A549 (cell line): Measurements from ENCODE around the gene SLC12A8.

Experiments used
- CHD4 ChIP-seq: fragments of 200-600 bp; sonication (generic); IDR thresholded peaks from 2 replicates; pipeline ENCODE4 v1.6.1; 2016; ENCODE audit warnings: antibody characterized with exemption, mild to moderate bottlenecking, borderline replicate concordance
- MYC ChIP-seq: IDR thresholded peaks from 2 replicates; pipeline ENCODE4 v1.6.1; 2012; ENCODE audit warnings: mild to moderate bottlenecking, inconsistent platforms, low read length, improper control_type of control experiment, borderline replicate concordance
- POLR2A ChIP-seq: IDR thresholded peaks from 2 replicates; pipeline ENCODE4 v1.6.1; 2012; ENCODE audit warnings: mild to moderate bottlenecking, low read length
- RAD21 ChIP-seq, 2 experiments: fragments of >200 bp in 1 of 2; sonication (Bioruptor Twin) in 1 of 2; formaldehyde crosslinking in 1 of 2; IDR thresholded peaks in 1 of 2; conservative IDR thresholded peaks in 1 of 2; 2 replicates in 1 of 2; 3 replicates in 1 of 2; pipeline ENCODE4 v1.6.1; 2012 to 2018; ENCODE audit warnings: inconsistent platforms in 1 of 2
- TF ChIP-seq, protein P1 (sequence below): fragments of >200 bp; sonication (Bioruptor Twin); formaldehyde crosslinking; IDR thresholded peaks from 3 replicates; pipeline ENCODE4 v1.5.1; 2016

DNA sequence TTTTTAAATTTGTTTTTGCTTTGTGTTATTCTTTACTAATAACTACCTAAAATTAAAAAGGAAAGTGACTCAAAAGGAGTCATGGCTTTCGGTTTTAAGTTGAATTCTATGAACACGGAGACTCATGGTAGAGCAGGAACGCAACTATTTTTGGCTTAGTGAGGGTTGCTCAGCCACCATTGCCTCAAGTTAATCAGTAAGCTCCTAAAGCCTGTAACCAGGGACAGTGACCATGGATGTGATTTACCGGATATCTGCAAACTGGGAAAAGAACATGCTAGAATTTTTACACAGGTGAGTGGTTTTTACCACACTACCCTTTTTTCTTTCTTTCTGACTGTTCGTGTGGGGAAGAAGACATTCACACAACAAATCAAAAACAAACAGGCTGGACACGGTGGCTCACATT, 11.8 kb downstream of the SLC12A8 start:
- TF ChIP-seq, protein P1, sequence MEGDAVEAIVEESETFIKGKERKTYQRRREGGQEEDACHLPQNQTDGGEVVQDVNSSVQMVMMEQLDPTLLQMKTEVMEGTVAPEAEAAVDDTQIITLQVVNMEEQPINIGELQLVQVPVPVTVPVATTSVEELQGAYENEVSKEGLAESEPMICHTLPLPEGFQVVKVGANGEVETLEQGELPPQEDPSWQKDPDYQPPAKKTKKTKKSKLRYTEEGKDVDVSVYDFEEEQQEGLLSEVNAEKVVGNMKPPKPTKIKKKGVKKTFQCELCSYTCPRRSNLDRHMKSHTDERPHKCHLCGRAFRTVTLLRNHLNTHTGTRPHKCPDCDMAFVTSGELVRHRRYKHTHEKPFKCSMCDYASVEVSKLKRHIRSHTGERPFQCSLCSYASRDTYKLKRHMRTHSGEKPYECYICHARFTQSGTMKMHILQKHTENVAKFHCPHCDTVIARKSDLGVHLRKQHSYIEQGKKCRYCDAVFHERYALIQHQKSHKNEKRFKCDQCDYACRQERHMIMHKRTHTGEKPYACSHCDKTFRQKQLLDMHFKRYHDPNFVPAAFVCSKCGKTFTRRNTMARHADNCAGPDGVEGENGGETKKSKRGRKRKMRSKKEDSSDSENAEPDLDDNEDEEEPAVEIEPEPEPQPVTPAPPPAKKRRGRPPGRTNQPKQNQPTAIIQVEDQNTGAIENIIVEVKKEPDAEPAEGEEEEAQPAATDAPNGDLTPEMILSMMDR: no peak
- TF ChIP-seq POLR2A (no peak), MYC (no peak), CHD4 (no peak), RAD21 (conservative IDR thresholded peaks at IDR 0.05 in 1 of 2, IDR thresholded peaks at IDR 0.05 in 1 of 2) (no peak)
